ENCODE results near the gene MINDY4B.

The MINDY4B gene

GRCh38 chr3:150822636-150823035, 82.6 kb downstream of the MINDY4B start:
- Mint-ChIP-seq H3K27me3 (ENCODE audit: low read depth) (no peaks in the 10 kb centered on the region), H3K27ac (no peak overlapping the region), H3K4me3 (no peak overlapping the region), H3K9me3 (peaks cover 3% of the 10 kb centered on the region), H3K4me1 (peaks cover 13% of the 10 kb centered on the region), H3K36me3 (ENCODE audit: low read depth) (no peaks in the 10 kb centered on the region)
- TF ChIP-seq CTCF (IDR thresholded peaks at IDR 0.05; ENCODE audit: unreplicated experiment in 3 of 3) = no peak
